GM21447 (cell line): ENCODE data around the gene ZNF761.
"Not testable (repeated sequence)": the region's sequence is repeated elsewhere in the genome, so short reads cannot be mapped to it uniquely, and the experiment has no call there.

Experiments
- ATAC-seq: cut with Tn5 transposase; IDR thresholded peaks from one replicate; pipeline ENCODE4 v1.9.1; 2021; ENCODE audit not compliant: unreplicated experiment

ZNF761 gene

GRCh38 chr19:53455828-53456227 is 24.0 kb downstream of the ZNF761 start:
- ATAC-seq = no peak

GRCh38 chr19:53460131-53460721 is 28.4 kb downstream of the ZNF761 start:
- not testable (repeated sequence) for ATAC-seq

GRCh38 chr19:53461866-53462265 is 30.1 kb downstream of the ZNF761 start:
- ATAC-seq = no peak

GRCh38 chr19:53462861-53463260 is 31.1 kb downstream of the ZNF761 start:
- no peak for ATAC-seq

GRCh38 chr19:53463263-53463662 is 31.5 kb downstream of the ZNF761 start:
- no peak for ATAC-seq

- peak; percentile 24 for ATAC-seq
Observed at GRCh38 chr19:53466726-53467484, 35.1 kb downstream of the ZNF761 start.

- peak; percentile 82 for ATAC-seq
Observed at GRCh38 chr19:53467485-53468262, 35.9 kb downstream of the ZNF761 start, which contains the start of gene ZNF813. Gene ZNF813 (plus strand): TSS chr19:53467733. CDS start chr19:53483823, 16,090 bp downstream.

GRCh38 chr19:53468628-53469027 is 36.8 kb downstream of the ZNF761 start:
- not testable (repeated sequence) for ATAC-seq

- ATAC-seq = no peak
Observed at GRCh38 chr19:53471916-53472315, 40.1 kb downstream of the ZNF761 start.

- ATAC-seq = not testable (repeated sequence)
Observed at GRCh38 chr19:53474832-53475231, 43.0 kb downstream of the ZNF761 start.

GRCh38 chr19:53475470-53475869 is 43.7 kb downstream of the ZNF761 start:
- not testable (repeated sequence) for ATAC-seq

GRCh38 chr19:53483751-53484150 is 52.0 kb downstream of the ZNF761 start:
- not testable (repeated sequence) for ATAC-seq

- no peak for ATAC-seq
Observed at GRCh38 chr19:53485046-53486004, 53.5 kb downstream of the ZNF761 start.

GRCh38 chr19:53492153-53492552 is 60.4 kb downstream of the ZNF761 start:
- ATAC-seq = no peak

- not testable (repeated sequence) for ATAC-seq
Observed at GRCh38 chr19:53497311-53498023, 65.7 kb downstream of the ZNF761 start.

GRCh38 chr19:53498024-53498395 is 66.2 kb downstream of the ZNF761 start:
- ATAC-seq = not testable (repeated sequence)

- not testable (repeated sequence) for ATAC-seq
Observed at GRCh38 chr19:53503151-53503550, 71.4 kb downstream of the ZNF761 start.

GRCh38 chr19:53503671-53504364 is 72.0 kb downstream of the ZNF761 start:
- not testable (repeated sequence) for ATAC-seq

GRCh38 chr19:53504365-53504703 is 72.5 kb downstream of the ZNF761 start:
- ATAC-seq = not testable (repeated sequence)
